HG02973 (cell line): ENCODE results near the gene TUBB4A.
"Not testable (repeated sequence)": the region's sequence is repeated elsewhere in the genome, so short reads cannot be mapped to it uniquely, and the experiment has no call there.

ENCODE experiments used
- ATAC-seq: cut with Tn5 transposase; IDR thresholded peaks from one replicate; pipeline ENCODE4 v1.9.1; 2021; ENCODE audit warnings: moderate library complexity; ENCODE audit not compliant: unreplicated experiment

Gene TUBB4A

GRCh38 chr19:6501740-6502648 is at the start of gene TUBB4A:
Gene TUBB4A (minus strand): TSS chr19:6502309. CDS start chr19:6502212, 97 bp downstream.
- ATAC-seq: no peak

- ATAC-seq: no peak
These were observed 49.0 kb upstream of the TUBB4A start for GRCh38 chr19:6551091-6551490.

- ATAC-seq: not testable (repeated sequence)
These were observed 48.6 kb upstream of the TUBB4A start for GRCh38 chr19:6550679-6551078.

GRCh38 chr19:6543866-6544347 is 41.8 kb upstream of the TUBB4A start:
- no peak for ATAC-seq

- no peak for ATAC-seq
These were observed 39.0 kb upstream of the TUBB4A start for GRCh38 chr19:6540918-6541689.

GRCh38 chr19:6539514-6539913 is 37.4 kb upstream of the TUBB4A start:
- ATAC-seq: no peak

GRCh38 chr19:6535558-6536137 is 33.5 kb upstream of the TUBB4A start:
- ATAC-seq: no peak

- no peak for ATAC-seq
These were observed 32.5 kb upstream of the TUBB4A start for GRCh38 chr19:6534451-6535093.

- no peak for ATAC-seq
These were observed 31.8 kb upstream of the TUBB4A start for GRCh38 chr19:6533746-6534418.

GRCh38 chr19:6533000-6533328 is 30.9 kb upstream of the TUBB4A start:
- no peak for ATAC-seq

GRCh38 chr19:6532244-6532999 is 30.3 kb upstream of the TUBB4A start:
- ATAC-seq: no peak

GRCh38 chr19:6531956-6532243 is 29.8 kb upstream of the TUBB4A start:
- ATAC-seq: no peak

GRCh38 chr19:6531163-6531955 is 29.2 kb upstream of the TUBB4A start:
- ATAC-seq: no peak

- no peak for ATAC-seq
These were observed 28.5 kb upstream of the TUBB4A start, which contains the start of gene TNFSF9 for GRCh38 chr19:6530386-6531162. Gene TNFSF9 (plus strand): TSS chr19:6531026. CDS start chr19:6531037, 11 bp downstream.

GRCh38 chr19:6529937-6530385 is 27.9 kb upstream of the TUBB4A start:
- no peak for ATAC-seq

- no peak for ATAC-seq
These were observed 27.2 kb upstream of the TUBB4A start for GRCh38 chr19:6529351-6529750.

GRCh38 chr19:6528544-6529121 is 26.5 kb upstream of the TUBB4A start:
- no peak for ATAC-seq
